Activated CD4-positive, alpha-beta memory T cell treated with anti-CD3 and anti-CD28 coated beads for 36 hours (primary cell): Measurements from ENCODE around the gene RPRML. TPM values are rescaled to one million over a fixed set of nuclear protein-coding genes. Genes with fewer than 3 reads are reported as not detected.
"Not testable (repeated sequence)": the region's sequence is repeated elsewhere in the genome, so short reads cannot be mapped to it uniquely, and the experiment has no call there.

Source experiments
- CTCF ChIA-PET: fragments of 350-600 bp; sonication (Branson Sonifier 250); formaldehyde crosslinking; loops from one replicate; lab custom pipeline; 2021; ENCODE audit warnings: antibody characterized with exemption, inconsistent platforms; lab: Charles Lee
- POLR2A ChIA-PET: fragments of 350-600 bp; sonication (Branson Sonifier 250); formaldehyde crosslinking; loops from one replicate; lab custom pipeline; 2021; ENCODE audit warnings: antibody characterized with exemption; lab: Charles Lee
- DNase-seq: peaks from one replicate; pipeline ENCODE4 v3.0.0-alpha.2; 2020
- H3K27ac Mint-ChIP-seq: one replicate; pipeline ENCODE4 v1.8.0; 2021; ENCODE audit warnings: mixed read lengths
- H3K27me3 Mint-ChIP-seq: one replicate; pipeline ENCODE4 v1.8.0; 2021; ENCODE audit warnings: mixed read lengths
- H3K36me3 Mint-ChIP-seq: one replicate; pipeline ENCODE4 v1.8.0; 2021; ENCODE audit warnings: mixed read lengths
- H3K4me1 Mint-ChIP-seq: one replicate; pipeline ENCODE4 v1.8.0; 2021; ENCODE audit warnings: low read depth, mixed read lengths
- H3K4me3 Mint-ChIP-seq: one replicate; pipeline ENCODE4 v1.8.0; 2021; ENCODE audit warnings: mild to moderate bottlenecking, mixed read lengths
- H3K9me3 Mint-ChIP-seq: one replicate; pipeline ENCODE4 v1.8.0; 2021; ENCODE audit warnings: mixed read lengths
- intact Hi-C: fragments of 100-400 bp; cut with micrococcal nuclease; formaldehyde crosslinking; loops from one replicate; pipeline ENCODE4 v1.15.1; 2023
- total RNA-seq, 2 experiments: library from RNA; stranded (reverse); gene quantifications; one replicate each; pipeline ENCODE4 v1.2.3, GENCODE V29; 2021

Gene RPRML
- total RNA-seq: not detected

DNA sequence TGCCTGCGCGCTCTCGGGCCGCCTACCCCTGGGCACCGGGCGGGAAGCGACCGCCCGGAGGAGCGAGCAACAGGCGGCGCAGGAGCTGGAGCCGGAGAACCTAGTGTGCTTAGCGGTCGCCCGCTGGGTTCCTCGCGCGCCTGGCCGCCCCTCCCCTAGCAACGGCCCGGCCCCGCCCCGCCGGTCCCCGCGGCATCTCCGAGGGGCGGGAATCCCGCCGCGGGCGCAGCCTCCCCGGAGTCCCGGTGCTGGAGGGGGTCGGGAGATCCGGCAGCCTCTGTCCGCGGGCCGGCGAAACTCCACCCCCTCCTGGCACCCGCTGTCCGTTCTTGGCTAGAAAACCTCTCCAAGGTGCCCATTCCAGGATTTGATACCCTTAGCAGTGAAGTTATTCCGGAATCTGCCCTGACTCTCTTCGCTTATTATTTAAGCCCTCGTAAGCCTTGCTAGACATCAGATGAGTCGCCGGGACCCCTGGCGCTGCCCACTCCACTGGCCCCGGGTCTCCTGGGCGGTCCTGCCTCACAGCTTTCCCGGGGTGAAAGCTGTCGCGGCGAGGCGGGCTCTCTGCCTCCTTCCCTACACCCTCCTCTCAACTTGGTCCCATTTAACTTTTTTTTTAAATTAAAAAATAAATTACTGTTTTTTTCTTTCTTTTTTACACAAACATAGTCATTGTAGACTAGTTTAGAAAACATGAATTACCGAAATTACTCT lies at the start of gene RPRML:
RPRML (minus strand) TSS at position 107 of the 717 bp plus-strand sequence. CDS start 246 bp downstream, outside the sequence.
- CTCF ChIA-PET: interaction anchor here (2.2 kb wide), 1 partner anchor 37 kb away, joined by 5 read pairs; no protein-coding TSS in a partner anchor
- Mint-ChIP-seq H3K27ac (no peak within 1 kb of the TSS), H3K4me1 (peaks cover 8% of the 10 kb centered on the region), H3K4me3 (peak within 1 kb of the TSS; percentile 60), H3K9me3 (no peaks in the 10 kb centered on the region), H3K36me3 (peaks cover 3% of the 10 kb centered on the region), H3K27me3 (peaks cover 36% of the 10 kb centered on the region)
- peak; percentile 37 for DNase-seq
- intact Hi-C loops: no loop called here
- POLR2A ChIA-PET: interaction anchor here (1.0 kb wide), 1 partner anchor 20 kb away, joined by 3 read pairs; no protein-coding TSS in a partner anchor

DNA sequence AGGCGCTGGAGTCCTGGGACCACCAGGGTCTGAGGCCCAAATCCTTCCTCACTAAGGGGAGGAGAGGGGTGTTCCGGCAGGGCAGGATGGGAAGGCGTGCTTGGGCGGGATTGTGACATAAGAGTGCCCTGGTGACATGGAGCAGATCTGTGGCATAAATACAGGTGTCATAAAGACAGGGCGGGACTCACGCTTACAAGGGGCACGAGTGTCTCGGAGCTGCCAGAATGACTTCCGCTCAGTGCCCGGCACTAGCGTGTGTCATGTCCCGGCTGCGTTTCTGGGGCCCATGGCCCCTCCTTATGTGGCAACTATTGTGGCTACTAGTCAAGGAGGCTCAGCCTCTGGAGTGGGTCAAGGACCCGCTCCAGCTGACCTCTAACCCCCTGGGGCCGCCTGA lies 37.9 kb upstream of the RPRML start:
- H3K27ac Mint-ChIP-seq, H3K9me3 Mint-ChIP-seq, POLR2A ChIA-PET, H3K4me3 Mint-ChIP-seq, H3K27me3 Mint-ChIP-seq, H3K4me1 Mint-ChIP-seq, H3K36me3 Mint-ChIP-seq, CTCF ChIA-PET, DNase-seq, intact Hi-C loops: not testable (repeated sequence)

DNA sequence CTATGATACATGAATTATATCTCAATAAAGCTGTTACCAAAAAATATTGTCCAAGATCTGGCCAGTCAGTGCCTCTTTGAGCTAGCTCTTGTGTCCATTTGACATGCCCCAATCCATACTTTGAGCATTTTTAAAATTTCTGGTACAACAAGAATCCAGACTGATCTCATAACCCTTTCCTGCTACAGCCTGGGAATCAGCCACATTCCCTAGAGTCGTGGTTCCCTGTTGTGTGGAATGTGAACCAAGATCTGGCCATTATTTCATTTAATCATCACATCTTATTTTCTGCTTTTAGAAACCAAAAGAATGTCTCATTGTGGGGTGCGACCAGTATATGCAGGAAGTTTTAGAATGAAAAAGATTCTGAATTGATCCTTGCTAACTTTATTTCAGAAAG lies 34.3 kb upstream of the RPRML start:
- Mint-ChIP-seq H3K4me3 (no peak overlapping the region), H3K9me3 (no peaks in the 10 kb centered on the region), H3K4me1 (peaks cover 9% of the 10 kb centered on the region), H3K36me3 (no peaks in the 10 kb centered on the region), H3K27me3 (no peaks in the 10 kb centered on the region), H3K27ac (no peak overlapping the region)
- POLR2A ChIA-PET: no interaction called here
- intact Hi-C loops: no loop called here
- no peak for DNase-seq
- CTCF ChIA-PET: no interaction called here

DNA sequence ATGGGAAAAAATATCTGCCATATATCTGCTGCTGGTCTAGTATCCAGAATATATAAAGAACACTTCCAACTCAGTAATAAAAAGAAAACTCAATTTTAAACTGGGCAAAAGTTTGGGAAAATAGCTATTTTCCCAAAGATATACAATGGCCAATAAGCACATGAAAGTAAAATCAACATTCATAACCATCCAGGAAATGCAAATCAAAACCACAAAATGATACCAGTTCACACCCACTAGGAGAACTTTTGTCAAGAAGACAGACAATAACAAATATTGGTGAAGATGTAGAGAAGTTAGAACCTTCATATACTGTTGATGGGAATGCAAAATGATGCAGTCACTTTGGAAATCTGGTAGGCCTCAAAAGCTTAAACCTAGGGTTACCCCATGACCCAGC lies 33.4 kb upstream of the RPRML start:
- intact Hi-C loops: no loop called here
- no peaks in the 10 kb centered on the region for H3K27me3 Mint-ChIP-seq
- H3K4me1 Mint-ChIP-seq: peaks cover 9% of the 10 kb centered on the region
- H3K27ac Mint-ChIP-seq: no peak overlapping the region
- no peak for DNase-seq
- POLR2A ChIA-PET: no interaction called here
- H3K36me3 Mint-ChIP-seq: no peaks in the 10 kb centered on the region
- H3K4me3 Mint-ChIP-seq: no peak overlapping the region
- CTCF ChIA-PET: no interaction called here
- H3K9me3 Mint-ChIP-seq: no peaks in the 10 kb centered on the region

DNA sequence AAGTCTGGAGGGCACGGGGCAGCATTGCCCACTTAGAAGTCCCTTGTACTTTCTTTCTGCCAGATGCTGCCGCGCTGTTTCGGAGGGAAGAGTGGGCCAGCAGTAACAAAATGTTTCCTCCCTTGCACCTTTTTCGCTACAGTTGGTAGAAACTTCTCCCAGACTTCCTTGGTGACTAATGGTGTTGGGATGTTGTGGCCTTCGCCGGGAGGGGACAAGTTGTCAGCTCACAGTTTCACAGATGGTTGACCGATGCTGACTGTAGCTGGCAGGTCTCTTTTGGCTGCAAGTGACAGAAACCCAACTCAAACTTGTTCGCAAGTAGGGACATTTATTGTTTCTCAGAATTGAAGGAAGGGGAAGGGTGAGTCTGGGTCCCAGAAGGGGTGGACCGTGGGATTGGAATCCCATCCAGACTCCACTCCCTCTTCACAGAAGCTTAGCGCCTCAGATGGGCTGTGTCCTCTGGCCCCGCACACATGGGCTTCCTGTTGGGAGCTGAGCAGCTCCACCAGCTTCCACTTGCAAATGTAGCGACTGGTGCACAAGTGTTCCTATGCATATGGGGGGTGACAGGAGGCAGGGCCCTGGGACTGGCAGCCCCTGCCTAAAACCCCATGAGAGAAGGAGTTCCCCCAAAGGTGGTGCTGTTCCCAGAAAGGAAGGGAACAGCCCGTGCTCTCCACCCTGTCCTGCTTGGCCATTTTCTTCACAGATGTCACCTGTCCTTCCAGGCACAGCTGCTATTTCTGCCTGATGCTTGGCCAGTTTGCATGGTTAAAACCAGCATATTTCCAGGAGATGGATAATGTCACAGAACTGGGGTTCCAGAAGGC lies 30.9 kb upstream of the RPRML start:
- Mint-ChIP-seq H3K4me3 (no peak overlapping the region), H3K4me1 (peaks cover 9% of the 10 kb centered on the region), H3K27ac (no peak overlapping the region), H3K36me3 (no peaks in the 10 kb centered on the region), H3K27me3 (no peaks in the 10 kb centered on the region), H3K9me3 (no peaks in the 10 kb centered on the region)
- ChIA-PET CTCF (interaction anchor here (1.3 kb wide), 1 partner anchor 68 kb away, joined by 4 read pairs; no protein-coding TSS in a partner anchor), POLR2A (no interaction called here)
- intact Hi-C loops: no loop called here
- no peak for DNase-seq

DNA sequence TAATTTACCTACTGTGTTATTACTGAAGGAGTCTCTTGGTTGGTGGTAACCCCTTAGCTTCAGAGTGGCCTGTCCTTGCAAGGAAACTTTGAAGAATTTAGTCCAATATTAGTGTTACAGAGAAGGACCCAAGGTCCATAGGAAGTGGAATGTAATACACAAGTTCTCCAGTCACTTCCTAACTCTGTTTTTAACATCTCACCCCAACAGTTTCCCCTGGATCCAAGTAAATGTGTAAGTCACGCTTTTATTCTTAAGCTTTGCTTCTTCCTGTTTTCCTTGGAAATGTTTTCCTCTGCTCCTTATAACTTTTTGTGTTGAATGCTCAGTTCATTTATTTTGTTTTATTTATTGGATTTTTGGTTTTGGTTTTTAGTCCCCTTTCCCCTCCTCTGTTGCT lies 25.9 kb upstream of the RPRML start:
- Mint-ChIP-seq H3K4me3 (no peak overlapping the region), H3K27ac (no peak overlapping the region), H3K36me3 (no peaks in the 10 kb centered on the region), H3K4me1 (peaks cover 5% of the 10 kb centered on the region), H3K27me3 (no peaks in the 10 kb centered on the region), H3K9me3 (no peaks in the 10 kb centered on the region)
- no peak for DNase-seq
- intact Hi-C loops: loop anchor here (5.0 kb wide), 1 partner anchor 312 kb away; no protein-coding TSS in a partner anchor
- CTCF ChIA-PET: interaction anchor here (2.0 kb wide), 1 partner anchor 62 kb away, joined by 7 read pairs; no protein-coding TSS in a partner anchor
- POLR2A ChIA-PET: no interaction called here

DNA sequence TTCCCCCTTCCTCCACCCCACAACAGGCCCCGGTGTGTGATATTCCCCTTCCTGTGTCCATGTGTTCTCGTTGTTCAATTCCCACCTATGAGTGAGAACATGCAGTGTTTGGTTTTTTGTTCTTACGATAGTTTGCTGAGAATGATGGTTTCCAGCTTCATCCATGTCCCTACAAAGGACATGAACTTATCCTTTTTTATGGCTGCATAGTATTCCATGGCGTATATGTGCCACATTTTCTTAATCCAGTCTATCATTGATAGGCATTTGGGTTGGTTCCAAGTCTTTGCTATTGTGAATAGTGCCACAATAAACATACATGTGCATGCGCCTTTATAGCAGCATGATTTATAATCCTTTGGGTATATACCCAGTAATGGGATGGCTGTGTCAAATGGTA lies 24.8 kb upstream of the RPRML start:
- intact Hi-C loops: loop anchor here (5.0 kb wide), 1 partner anchor 313 kb away; no protein-coding TSS in a partner anchor
- CTCF ChIA-PET, H3K4me1 Mint-ChIP-seq, DNase-seq, POLR2A ChIA-PET, H3K4me3 Mint-ChIP-seq, H3K9me3 Mint-ChIP-seq, H3K27me3 Mint-ChIP-seq, H3K27ac Mint-ChIP-seq, H3K36me3 Mint-ChIP-seq: not testable (repeated sequence)

DNA sequence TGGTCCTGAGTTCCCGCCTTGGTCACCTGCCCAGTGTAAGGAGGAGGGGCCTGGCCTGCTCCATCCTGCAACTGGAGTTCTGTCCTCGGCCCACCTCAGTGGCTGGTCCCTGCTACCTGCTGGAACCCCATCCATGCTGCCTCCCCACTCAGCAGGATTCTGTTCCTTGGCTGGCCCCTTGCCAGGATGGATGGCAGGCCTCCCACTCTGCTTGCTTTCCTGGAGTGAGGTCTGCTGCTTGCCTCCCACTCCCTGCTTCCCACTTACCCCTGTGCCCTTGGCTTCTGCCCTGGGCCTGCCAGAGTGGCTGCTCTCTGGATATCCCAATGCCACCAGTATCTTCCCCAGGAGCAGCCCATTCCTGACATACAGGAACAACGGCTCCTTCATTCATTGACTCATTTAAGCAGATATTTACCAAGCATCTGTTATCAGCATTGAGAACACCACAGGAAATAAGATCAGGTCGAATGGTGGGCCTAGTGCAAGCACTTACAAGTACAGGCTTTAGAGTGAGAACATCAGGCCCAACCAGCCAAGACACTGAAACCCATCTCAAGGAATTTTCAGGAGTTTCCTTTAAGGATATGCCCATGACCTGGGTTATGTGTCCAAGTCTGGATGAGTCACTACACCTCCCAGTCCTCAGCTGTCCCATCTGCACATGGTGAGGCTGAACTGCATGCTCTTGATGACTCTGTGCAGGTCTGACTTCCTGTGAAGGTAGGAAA lies 17.0 kb upstream of the RPRML start:
- H3K36me3 Mint-ChIP-seq: no peaks in the 10 kb centered on the region
- CTCF ChIA-PET: interaction anchor here (0.6 kb wide), 1 partner anchor 55 kb away, joined by 3 read pairs; no protein-coding TSS in a partner anchor
- POLR2A ChIA-PET: no interaction called here

DNA sequence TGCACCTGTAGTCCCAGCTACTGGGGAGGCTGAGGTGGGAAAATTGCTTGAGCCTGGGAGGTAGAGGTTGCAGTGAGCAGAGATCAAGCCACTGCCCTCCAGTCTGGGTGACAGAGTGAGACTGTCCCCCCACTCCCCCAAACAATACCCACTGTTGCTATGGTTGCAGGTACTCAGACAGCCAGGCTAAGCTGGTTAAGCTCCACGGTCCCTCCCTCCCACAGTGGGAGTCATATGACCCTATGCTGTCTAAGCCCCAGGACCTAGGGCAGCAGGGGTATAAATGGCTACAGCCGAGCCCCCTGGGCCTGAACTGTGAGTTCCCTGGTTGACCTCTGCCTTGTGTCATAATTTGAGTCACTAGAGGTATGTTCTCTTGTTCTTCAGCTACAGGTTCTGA lies 15.9 kb upstream of the RPRML start:
- no peaks in the 10 kb centered on the region for H3K36me3 Mint-ChIP-seq
- no peak overlapping the region for H3K4me3 Mint-ChIP-seq
- H3K4me1 Mint-ChIP-seq: no peaks in the 10 kb centered on the region
- ChIA-PET POLR2A (no interaction called here), CTCF (interaction anchor here (0.6 to 1.6 kb wide), 2 partner anchors 53 to 54 kb away, joined by 3 to 4 read pairs; no protein-coding TSS in a partner anchor)
- H3K9me3 Mint-ChIP-seq: no peaks in the 10 kb centered on the region
- no peaks in the 10 kb centered on the region for H3K27me3 Mint-ChIP-seq
- no peak overlapping the region for H3K27ac Mint-ChIP-seq
- intact Hi-C loops: no loop called here
- no peak for DNase-seq

More for the DNA sequence above, 17.0 kb upstream of the RPRML start:
- H3K27ac Mint-ChIP-seq: no peak overlapping the region
- DNase-seq: no peak
- no peaks in the 10 kb centered on the region for H3K27me3 Mint-ChIP-seq
- H3K4me1 Mint-ChIP-seq: no peaks in the 10 kb centered on the region
- H3K9me3 Mint-ChIP-seq: no peaks in the 10 kb centered on the region
- intact Hi-C loops: no loop called here
- no peak overlapping the region for H3K4me3 Mint-ChIP-seq

DNA sequence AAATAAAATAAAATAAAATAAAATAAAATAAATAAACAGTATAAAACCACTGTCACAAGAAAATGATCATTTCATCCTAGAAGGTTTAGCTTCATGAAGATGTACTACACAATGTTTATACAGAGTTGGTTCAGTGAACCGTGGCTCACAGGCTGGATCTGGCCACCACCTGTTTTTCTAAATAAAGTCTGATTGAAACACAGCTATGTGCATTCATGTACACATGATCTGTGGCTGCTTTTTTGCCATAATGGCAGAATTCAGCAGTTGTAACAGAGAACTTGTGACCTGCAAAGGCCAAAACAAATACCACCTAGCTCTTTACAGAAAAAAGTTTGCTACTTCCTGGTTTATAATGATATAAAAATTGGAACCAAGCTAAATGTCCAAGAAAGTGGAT lies 12.6 kb upstream of the RPRML start:
- CTCF ChIA-PET: interaction anchor here (1.0 to 1.7 kb wide), 2 partner anchors 10 to 50 kb away, joined by 6 to 8 read pairs; no protein-coding TSS in a partner anchor

DNA sequence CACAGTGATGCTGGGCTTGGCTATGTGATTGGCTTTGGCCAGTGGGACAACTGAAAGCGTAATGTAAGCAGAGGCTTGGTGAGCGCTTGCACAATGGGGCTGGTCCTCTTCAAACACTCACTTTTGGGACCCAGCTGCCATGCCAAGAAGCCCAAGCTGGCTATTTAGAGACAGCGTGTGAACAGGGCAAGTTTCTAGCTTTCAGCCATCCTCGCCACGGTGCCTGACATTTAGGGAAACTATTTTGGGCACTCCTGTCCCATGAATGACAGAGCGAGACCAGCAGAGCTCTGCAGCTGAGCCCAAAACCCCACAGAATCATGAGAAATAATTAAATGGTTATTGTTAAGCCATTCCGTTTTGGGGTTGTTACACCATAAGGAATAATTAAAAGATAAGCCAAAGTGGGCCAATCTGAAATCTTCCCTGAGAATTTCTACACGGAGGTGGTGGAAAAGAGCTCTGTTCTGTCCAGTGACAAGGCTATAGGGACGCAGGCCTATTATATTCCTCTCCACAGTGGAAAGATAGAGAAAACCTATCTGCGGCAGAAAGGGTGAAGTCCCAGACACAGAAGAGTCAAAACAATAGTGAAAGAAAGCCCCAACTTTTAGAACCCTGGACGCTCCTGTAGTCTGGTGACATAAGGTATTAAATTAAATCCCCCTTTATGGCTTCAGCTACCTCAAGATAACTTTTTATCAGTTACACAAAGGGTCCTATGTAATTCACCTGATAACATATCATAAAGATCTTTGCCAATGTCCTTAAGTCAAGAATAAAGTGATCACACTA lies 10.8 kb upstream of the RPRML start:
- DNase-seq: no peak
- Mint-ChIP-seq H3K4me1 (no peaks in the 10 kb centered on the region), H3K27me3 (peaks cover 11% of the 10 kb centered on the region), H3K27ac (no peak overlapping the region), H3K4me3 (no peak overlapping the region), H3K36me3 (no peaks in the 10 kb centered on the region), H3K9me3 (no peaks in the 10 kb centered on the region)
- POLR2A ChIA-PET: no interaction called here
- CTCF ChIA-PET: interaction anchor here (1.4 kb wide), 1 partner anchor 12 kb away, joined by 3 read pairs; no protein-coding TSS in a partner anchor
- intact Hi-C loops: no loop called here

More for the DNA sequence above, 12.6 kb upstream of the RPRML start:
- Mint-ChIP-seq H3K27me3 (peaks cover 9% of the 10 kb centered on the region), H3K36me3 (no peaks in the 10 kb centered on the region), H3K4me3 (no peak overlapping the region), H3K4me1 (no peaks in the 10 kb centered on the region), H3K27ac (no peak overlapping the region), H3K9me3 (no peaks in the 10 kb centered on the region)
- no peak for DNase-seq
- intact Hi-C loops: no loop called here
- POLR2A ChIA-PET: no interaction called here
